NCI-H1417 treated with DMSO at 0.1 percent for 48 hours (cell line): Measurements from ENCODE around the gene GMDS.

ENCODE experiments used
- DNase-seq: peaks from one replicate; lab custom pipeline; 2025; lab: John Stamatoyannopoulos, UW

Gene GMDS

GRCh38 chr6:1800845-1801244 lies 444.6 kb downstream of the GMDS start:
- no peak for DNase-seq

- DNase-seq: no peak
Observed at GRCh38 chr6:1798965-1799325, 446.5 kb downstream of the GMDS start.

GRCh38 chr6:1798303-1798964 lies 447.0 kb downstream of the GMDS start:
- no peak for DNase-seq

- DNase-seq: no peak
Observed at GRCh38 chr6:1797801-1798200, 447.6 kb downstream of the GMDS start.

- no peak for DNase-seq
Observed at GRCh38 chr6:1796706-1797529, 448.5 kb downstream of the GMDS start.

GRCh38 chr6:1795910-1796309 lies 449.5 kb downstream of the GMDS start:
- no peak for DNase-seq

GRCh38 chr6:1792989-1793388 lies 452.4 kb downstream of the GMDS start:
- DNase-seq: no peak

- DNase-seq: no peak
Observed at GRCh38 chr6:1790684-1791083, 454.7 kb downstream of the GMDS start.

- DNase-seq: no peak
Observed at GRCh38 chr6:1789092-1789491, 456.3 kb downstream of the GMDS start.

GRCh38 chr6:1787894-1788293 lies 457.5 kb downstream of the GMDS start:
- no peak for DNase-seq

GRCh38 chr6:1786455-1787453 lies 458.7 kb downstream of the GMDS start:
- DNase-seq: no peak

GRCh38 chr6:1784422-1784884 lies 461.0 kb downstream of the GMDS start:
- no peak for DNase-seq

- no peak for DNase-seq
Observed at GRCh38 chr6:1781817-1782184, 463.6 kb downstream of the GMDS start.

GRCh38 chr6:1781152-1781816 lies 464.1 kb downstream of the GMDS start:
- no peak for DNase-seq

- DNase-seq: no peak
Observed at GRCh38 chr6:1780251-1780867, 465.0 kb downstream of the GMDS start.

- DNase-seq: no peak
Observed at GRCh38 chr6:1778686-1779235, 466.6 kb downstream of the GMDS start.

GRCh38 chr6:1777921-1778685 lies 467.3 kb downstream of the GMDS start:
- no peak for DNase-seq

GRCh38 chr6:1775441-1775840 lies 470.0 kb downstream of the GMDS start:
- no peak for DNase-seq

GRCh38 chr6:1774226-1774915 lies 471.0 kb downstream of the GMDS start:
- no peak for DNase-seq

- no peak for DNase-seq
Observed at GRCh38 chr6:1773700-1774099, 471.7 kb downstream of the GMDS start.
